ENCODE data around the gene NUDT21.

GRCh38 chr16:56468800-56469199, 17.7 kb upstream of the NUDT21 start:
- TF ChIP-seq, protein P1, sequence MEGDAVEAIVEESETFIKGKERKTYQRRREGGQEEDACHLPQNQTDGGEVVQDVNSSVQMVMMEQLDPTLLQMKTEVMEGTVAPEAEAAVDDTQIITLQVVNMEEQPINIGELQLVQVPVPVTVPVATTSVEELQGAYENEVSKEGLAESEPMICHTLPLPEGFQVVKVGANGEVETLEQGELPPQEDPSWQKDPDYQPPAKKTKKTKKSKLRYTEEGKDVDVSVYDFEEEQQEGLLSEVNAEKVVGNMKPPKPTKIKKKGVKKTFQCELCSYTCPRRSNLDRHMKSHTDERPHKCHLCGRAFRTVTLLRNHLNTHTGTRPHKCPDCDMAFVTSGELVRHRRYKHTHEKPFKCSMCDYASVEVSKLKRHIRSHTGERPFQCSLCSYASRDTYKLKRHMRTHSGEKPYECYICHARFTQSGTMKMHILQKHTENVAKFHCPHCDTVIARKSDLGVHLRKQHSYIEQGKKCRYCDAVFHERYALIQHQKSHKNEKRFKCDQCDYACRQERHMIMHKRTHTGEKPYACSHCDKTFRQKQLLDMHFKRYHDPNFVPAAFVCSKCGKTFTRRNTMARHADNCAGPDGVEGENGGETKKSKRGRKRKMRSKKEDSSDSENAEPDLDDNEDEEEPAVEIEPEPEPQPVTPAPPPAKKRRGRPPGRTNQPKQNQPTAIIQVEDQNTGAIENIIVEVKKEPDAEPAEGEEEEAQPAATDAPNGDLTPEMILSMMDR (IDR thresholded peaks at IDR 0.05), result no peak
- TF ChIP-seq POLR2A (IDR thresholded peaks at IDR 0.05), result no peak
